ENCODE results near the gene CD2. TPM values are rescaled to one million over a fixed set of nuclear protein-coding genes. Genes with fewer than 3 reads are reported as not detected.
A peak's percentile ranks its signal among the peaks of the same experiment; 100 is the strongest.

The CD2 gene
- total RNA-seq, 1 donor from 2014 or later, result not detected

DNA sequence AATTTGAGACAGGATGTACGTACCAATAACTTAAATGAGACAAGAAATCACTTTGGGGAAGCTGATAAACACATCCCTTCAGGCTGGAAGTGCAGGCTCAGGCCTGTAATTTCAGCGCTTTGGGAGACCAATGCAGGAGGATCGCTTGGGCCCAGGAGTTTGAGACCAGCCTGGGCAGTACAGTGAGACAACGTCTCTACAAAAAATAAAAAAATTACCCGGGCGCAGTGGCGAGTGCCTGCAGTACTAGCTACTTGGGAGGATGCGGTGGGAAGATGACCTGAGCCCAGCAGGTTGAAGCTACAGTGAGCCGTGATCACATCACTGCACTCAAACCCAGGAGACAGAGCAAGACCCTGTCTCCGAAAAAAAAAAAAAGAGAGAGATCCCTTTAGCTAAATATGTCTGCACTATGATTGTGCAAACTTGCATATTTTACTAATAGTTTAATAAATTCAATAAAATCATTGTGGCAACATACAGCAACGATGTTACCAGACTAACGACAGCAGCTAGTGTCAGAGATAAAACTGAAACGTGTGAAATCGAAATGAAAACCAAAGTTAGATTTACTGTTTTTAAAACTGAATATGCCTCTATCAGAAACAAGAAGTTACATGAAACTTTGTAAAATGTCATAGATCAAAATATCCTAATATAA, 54.7 kb downstream of the CD2 start:
- TF ChIP-seq, protein P1, sequence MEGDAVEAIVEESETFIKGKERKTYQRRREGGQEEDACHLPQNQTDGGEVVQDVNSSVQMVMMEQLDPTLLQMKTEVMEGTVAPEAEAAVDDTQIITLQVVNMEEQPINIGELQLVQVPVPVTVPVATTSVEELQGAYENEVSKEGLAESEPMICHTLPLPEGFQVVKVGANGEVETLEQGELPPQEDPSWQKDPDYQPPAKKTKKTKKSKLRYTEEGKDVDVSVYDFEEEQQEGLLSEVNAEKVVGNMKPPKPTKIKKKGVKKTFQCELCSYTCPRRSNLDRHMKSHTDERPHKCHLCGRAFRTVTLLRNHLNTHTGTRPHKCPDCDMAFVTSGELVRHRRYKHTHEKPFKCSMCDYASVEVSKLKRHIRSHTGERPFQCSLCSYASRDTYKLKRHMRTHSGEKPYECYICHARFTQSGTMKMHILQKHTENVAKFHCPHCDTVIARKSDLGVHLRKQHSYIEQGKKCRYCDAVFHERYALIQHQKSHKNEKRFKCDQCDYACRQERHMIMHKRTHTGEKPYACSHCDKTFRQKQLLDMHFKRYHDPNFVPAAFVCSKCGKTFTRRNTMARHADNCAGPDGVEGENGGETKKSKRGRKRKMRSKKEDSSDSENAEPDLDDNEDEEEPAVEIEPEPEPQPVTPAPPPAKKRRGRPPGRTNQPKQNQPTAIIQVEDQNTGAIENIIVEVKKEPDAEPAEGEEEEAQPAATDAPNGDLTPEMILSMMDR (IDR thresholded peaks at IDR 0.05), result no peak
- no peak overlapping the region for H3K27ac Mint-ChIP-seq (ENCODE audit: unreplicated experiment)
- H3K4me3 Mint-ChIP-seq (ENCODE audit: unreplicated experiment), result no peak overlapping the region
- peaks cover 1% of the 10 kb centered on the region for H3K36me3 Mint-ChIP-seq (ENCODE audit: low read depth)
- H3K4me1 Mint-ChIP-seq (ENCODE audit: low read depth), result peaks cover 7% of the 10 kb centered on the region
- H3K9me3 Mint-ChIP-seq (ENCODE audit: low read depth), result peaks cover 20% of the 10 kb centered on the region
- H3K27me3 Mint-ChIP-seq (ENCODE audit: low read depth), result no peaks in the 10 kb centered on the region
- DNase-seq (ENCODE audit: low spot score), result no peak

GRCh38 chr1:116811321-116811720, 57.1 kb downstream of the CD2 start:
- DNase-seq (ENCODE audit: low spot score), result no peak
- Mint-ChIP-seq H3K4me1 (ENCODE audit: low read depth) (peaks cover 7% of the 10 kb centered on the region), H3K4me3 (ENCODE audit: unreplicated experiment) (no peak overlapping the region), H3K9me3 (ENCODE audit: low read depth) (peaks cover 21% of the 10 kb centered on the region), H3K27me3 (ENCODE audit: low read depth) (no peaks in the 10 kb centered on the region), H3K27ac (ENCODE audit: unreplicated experiment) (no peak overlapping the region), H3K36me3 (ENCODE audit: low read depth) (peaks cover 1% of the 10 kb centered on the region)
- TF ChIP-seq, protein P1 (IDR thresholded peaks at IDR 0.05), result no peak

DNA sequence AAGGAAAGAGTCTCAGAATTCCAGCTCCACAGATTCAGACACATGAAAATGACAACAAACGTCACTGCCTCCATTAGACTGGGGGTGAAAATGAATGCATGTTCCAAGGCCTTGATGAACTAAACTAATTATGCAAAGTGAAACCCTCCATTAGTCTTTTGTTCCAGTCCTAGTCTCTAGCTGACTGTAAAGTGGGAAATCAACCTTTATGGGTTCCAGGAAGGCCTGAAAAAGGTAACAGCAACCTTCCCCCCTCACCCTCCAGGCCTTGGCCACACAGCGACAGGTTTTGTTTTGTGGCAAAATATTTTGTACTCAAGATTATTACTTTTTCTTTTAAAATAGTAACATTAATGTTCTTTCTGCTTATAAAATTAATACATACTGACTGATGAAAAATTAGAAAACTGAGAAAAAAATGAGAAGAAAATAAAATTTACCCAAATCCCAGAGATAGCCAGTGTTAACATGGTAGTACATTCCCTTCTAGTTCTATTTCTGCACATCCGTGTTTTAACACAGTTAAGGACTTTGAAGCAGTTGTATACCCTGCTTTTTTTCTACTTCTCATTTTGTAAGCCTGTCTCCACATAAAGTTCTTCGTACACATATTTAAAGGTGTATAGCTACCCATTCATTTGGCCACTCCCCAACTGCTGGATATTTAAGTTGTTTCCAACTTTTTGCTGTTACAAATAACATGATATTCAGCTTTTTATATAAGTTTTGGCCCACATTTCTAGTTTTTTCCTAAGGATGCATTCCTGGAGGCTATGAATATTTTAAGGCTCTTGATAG, 60.9 kb downstream of the CD2 start:
- Mint-ChIP-seq H3K27me3 (ENCODE audit: low read depth) (no peaks in the 10 kb centered on the region), H3K27ac (ENCODE audit: unreplicated experiment) (no peak overlapping the region), H3K36me3 (ENCODE audit: low read depth) (peaks cover 1% of the 10 kb centered on the region), H3K9me3 (ENCODE audit: low read depth) (peaks cover 21% of the 10 kb centered on the region), H3K4me3 (ENCODE audit: unreplicated experiment) (no peak overlapping the region), H3K4me1 (ENCODE audit: low read depth) (peaks cover 8% of the 10 kb centered on the region)
- TF ChIP-seq, protein P1 (IDR thresholded peaks at IDR 0.05), result no peak
- DNase-seq (ENCODE audit: low spot score), result no peak

- TF ChIP-seq, protein P1 (IDR thresholded peaks at IDR 0.05), result peak; percentile 75
- Mint-ChIP-seq H3K36me3 (ENCODE audit: low read depth) (no peaks in the 10 kb centered on the region), H3K27ac (ENCODE audit: unreplicated experiment) (no peak overlapping the region), H3K27me3 (ENCODE audit: low read depth) (no peaks in the 10 kb centered on the region), H3K4me1 (ENCODE audit: low read depth) (peaks cover 9% of the 10 kb centered on the region), H3K4me3 (ENCODE audit: unreplicated experiment) (no peak overlapping the region), H3K9me3 (ENCODE audit: low read depth) (peaks cover 12% of the 10 kb centered on the region)
- no peak for DNase-seq (ENCODE audit: low spot score)
These were observed 63.4 kb downstream of the CD2 start for GRCh38 chr1:116817582-116818064.

Other genes with a start within 250 kb of the CD2 start
- 15.1 to 20.4 TPM (median 19.6 TPM) in 3 replicates for gene CD58, start 183.4 kb upstream of the CD2 start, total RNA-seq
- gene IGSF3, start 86.7 kb upstream of the CD2 start, total RNA-seq, result 20.5 to 32.0 TPM (median 20.7 TPM) in 3 replicates
- gene PTGFRN, start 155.5 kb downstream of the CD2 start, total RNA-seq, result 79.7 to 123 TPM (median 117 TPM) in 3 replicates
- gene CD101, start 247.3 kb downstream of the CD2 start, total RNA-seq, result 0.79 to 1.4 TPM (median 1.0 TPM) in 3 replicates